ENCODE results near the gene UNC13D.

UNC13D gene

GRCh38 chr17:75832652-75833400 lies 11.4 kb downstream of the UNC13D start:
- DNase-seq, result no peak

GRCh38 chr17:75832164-75832651 lies 12.0 kb downstream of the UNC13D start:
- DNase-seq, result peak; percentile 22

GRCh38 chr17:75831032-75831571 lies 13.1 kb downstream of the UNC13D start:
- no peak for DNase-seq

GRCh38 chr17:75830164-75831031 lies 13.8 kb downstream of the UNC13D start:
- DNase-seq, result no peak

- no peak for DNase-seq
These were observed 14.5 kb downstream of the UNC13D start for GRCh38 chr17:75829747-75830146.

GRCh38 chr17:75828741-75829140 lies 15.5 kb downstream of the UNC13D start:
- no peak for DNase-seq

GRCh38 chr17:75828076-75828400 lies 16.2 kb downstream of the UNC13D start:
- no peak for DNase-seq

GRCh38 chr17:75827308-75828075 lies 16.7 kb downstream of the UNC13D start:
- no peak for DNase-seq

- no peak for DNase-seq
These were observed 17.5 kb downstream of the UNC13D start for GRCh38 chr17:75826561-75827307.

GRCh38 chr17:75825748-75826370 lies 18.3 kb downstream of the UNC13D start:
- DNase-seq, result no peak

GRCh38 chr17:75825149-75825552 lies 19.1 kb downstream of the UNC13D start:
- DNase-seq, result no peak

- DNase-seq, result no peak
These were observed 19.5 kb downstream of the UNC13D start for GRCh38 chr17:75824666-75825065.

- no peak for DNase-seq
These were observed 20.1 kb downstream of the UNC13D start for GRCh38 chr17:75824050-75824552.

- no peak for DNase-seq
These were observed 20.8 kb downstream of the UNC13D start for GRCh38 chr17:75823257-75824041.

GRCh38 chr17:75822800-75823166 lies 21.4 kb downstream of the UNC13D start:
- no peak for DNase-seq

GRCh38 chr17:75822119-75822799 lies 21.9 kb downstream of the UNC13D start:
- DNase-seq, result no peak

GRCh38 chr17:75821552-75821951 lies 22.7 kb downstream of the UNC13D start:
- no peak for DNase-seq

GRCh38 chr17:75820094-75821080 lies 23.8 kb downstream of the UNC13D start:
- DNase-seq, result no peak

GRCh38 chr17:75819678-75820077 lies 24.5 kb downstream of the UNC13D start:
- no peak for DNase-seq

Data from NCI-H226 (cell line).